Thoracic aorta (tissue), 2 donors: ENCODE measurements around the gene CEP120. TPM values are rescaled to one million over a fixed set of nuclear protein-coding genes. Genes with fewer than 3 reads are reported as not detected.
"Not testable (repeated sequence)": the region's sequence is repeated elsewhere in the genome, so short reads cannot be mapped to it uniquely, and the experiment has no call there.

Experiments
- ATAC-seq: fragments of 150-250 bp; one replicate; pipeline ENCODE4 v1.8.0; 2017; ENCODE audit warnings: low read depth; ENCODE audit not compliant: insufficient number of reproducible peaks, low FRiP score
- DNase-seq: peaks from one replicate; pipeline ENCODE4 v3.0.0-alpha.2; 2020; ENCODE audit warnings: low spot score
- H3K27ac ChIP-seq, 2 donors: fragments of 200-600 bp; sonication (generic); 1 replicate in 1 of 2; 2 replicates in 1 of 2; pipeline ENCODE4 v1.5.1; 2016; ENCODE audit warnings: mild to moderate bottlenecking in 2 of 2, moderate library complexity in 2 of 2
- H3K27me3 ChIP-seq: fragments of 200-600 bp; sonication (generic); replicated peaks from 2 replicates; pipeline ENCODE4 v1.6.0; 2016; ENCODE audit warnings: mild to moderate bottlenecking; ENCODE audit not compliant: insufficient read depth
- H3K36me3 ChIP-seq: fragments of 200-600 bp; sonication (generic); one replicate; pipeline ENCODE4 v1.5.1; 2016
- H3K4me1 ChIP-seq, 2 donors: fragments of 200-600 bp; sonication (generic); 1 replicate in 1 of 2; 2 replicates in 1 of 2; pipeline versions ENCODE4 v1.5.1 to v1.6.0; 2016; ENCODE audit warnings: low read depth in 2 of 2, mild to moderate bottlenecking in 1 of 2; ENCODE audit not compliant: control insufficient read depth in 1 of 2
- H3K4me3 ChIP-seq: fragments of 200-600 bp; sonication (generic); 2 replicates; pipeline ENCODE4 v1.5.1; 2016; ENCODE audit warnings: mild to moderate bottlenecking
- H3K9me3 ChIP-seq: fragments of 200-600 bp; sonication (generic); 2 replicates; pipeline ENCODE4 v1.5.1; 2016
- total RNA-seq, 2 donors: library from RNA; depleted of rRNA; stranded (reverse); fragments of >200 nt; gene quantifications; one replicate each; pipeline versions ENCODE4 v1.1.0 to v1.2.3, GENCODE V29; 2016
- TF ChIP-seq, protein P1 (sequence below): fragments of 200-600 bp; sonication (generic); IDR thresholded peaks from one replicate; pipeline ENCODE4 v1.5.1; 2019; ENCODE audit warnings: antibody characterized with exemption

Gene CEP120
- total RNA-seq, 2 donors from 2014 or later, result 18.5 to 24.4 TPM

DNA sequence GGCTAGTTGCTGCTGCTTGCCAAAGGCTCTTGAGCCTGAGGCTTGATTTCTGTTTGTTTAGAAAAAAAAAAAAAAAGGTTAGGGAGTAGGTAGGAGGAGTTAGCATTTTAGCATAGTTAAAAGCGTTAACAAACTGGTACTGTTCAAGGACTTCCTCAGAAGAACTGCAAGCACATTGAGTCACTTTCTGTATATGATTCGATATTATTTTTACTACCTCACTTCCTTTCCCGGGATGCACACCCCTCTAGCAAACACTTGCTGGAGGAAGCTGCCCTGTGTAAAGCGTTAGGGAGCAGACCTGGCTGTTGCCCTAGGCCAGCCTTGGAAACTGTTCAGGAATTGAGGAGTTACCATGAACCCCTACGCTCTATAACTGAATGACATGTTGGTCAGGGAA lies 15.7 kb upstream of the CEP120 start:
- TF ChIP-seq, protein P1, sequence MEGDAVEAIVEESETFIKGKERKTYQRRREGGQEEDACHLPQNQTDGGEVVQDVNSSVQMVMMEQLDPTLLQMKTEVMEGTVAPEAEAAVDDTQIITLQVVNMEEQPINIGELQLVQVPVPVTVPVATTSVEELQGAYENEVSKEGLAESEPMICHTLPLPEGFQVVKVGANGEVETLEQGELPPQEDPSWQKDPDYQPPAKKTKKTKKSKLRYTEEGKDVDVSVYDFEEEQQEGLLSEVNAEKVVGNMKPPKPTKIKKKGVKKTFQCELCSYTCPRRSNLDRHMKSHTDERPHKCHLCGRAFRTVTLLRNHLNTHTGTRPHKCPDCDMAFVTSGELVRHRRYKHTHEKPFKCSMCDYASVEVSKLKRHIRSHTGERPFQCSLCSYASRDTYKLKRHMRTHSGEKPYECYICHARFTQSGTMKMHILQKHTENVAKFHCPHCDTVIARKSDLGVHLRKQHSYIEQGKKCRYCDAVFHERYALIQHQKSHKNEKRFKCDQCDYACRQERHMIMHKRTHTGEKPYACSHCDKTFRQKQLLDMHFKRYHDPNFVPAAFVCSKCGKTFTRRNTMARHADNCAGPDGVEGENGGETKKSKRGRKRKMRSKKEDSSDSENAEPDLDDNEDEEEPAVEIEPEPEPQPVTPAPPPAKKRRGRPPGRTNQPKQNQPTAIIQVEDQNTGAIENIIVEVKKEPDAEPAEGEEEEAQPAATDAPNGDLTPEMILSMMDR, result no peak
- DNase-seq (no peak), ATAC-seq (no peak)
- H3K36me3 ChIP-seq, result no peaks in the 10 kb centered on the region
- no peak overlapping the region for H3K27ac ChIP-seq
- no peak overlapping the region for H3K4me3 ChIP-seq
- no peaks in the 10 kb centered on the region for H3K27me3 ChIP-seq
- no peaks in the 10 kb centered on the region for H3K9me3 ChIP-seq
- no peaks in the 10 kb centered on the region for H3K4me1 ChIP-seq

DNA sequence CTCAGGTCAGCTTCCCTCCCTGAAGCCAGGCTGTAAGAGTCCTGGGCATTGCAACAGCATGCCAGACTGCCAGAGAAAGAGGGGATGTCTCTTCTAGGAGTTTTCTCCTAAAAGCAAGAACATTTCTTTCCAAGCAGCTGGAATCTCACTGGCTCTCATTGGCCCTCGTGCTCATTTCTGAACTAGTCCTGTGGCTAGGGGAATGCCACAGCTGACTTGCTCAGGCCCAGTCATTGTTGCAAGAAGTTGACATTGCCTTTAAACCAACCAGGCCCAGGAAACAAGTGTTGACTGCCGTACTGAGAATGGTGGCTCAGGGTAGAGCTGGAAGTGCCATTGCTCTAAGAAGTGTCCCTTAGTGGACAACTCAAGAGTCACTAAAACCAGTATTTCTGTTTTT lies 15.0 kb upstream of the CEP120 start:
- DNase-seq (no peak), ATAC-seq (no peak)
- Histone ChIP-seq H3K36me3 (no peaks in the 10 kb centered on the region), H3K27ac (no peak overlapping the region), H3K4me3 (no peak overlapping the region), H3K27me3 (no peaks in the 10 kb centered on the region), H3K4me1 (no peaks in the 10 kb centered on the region), H3K9me3 (no peaks in the 10 kb centered on the region)
- TF ChIP-seq, protein P1, result no peak

DNA sequence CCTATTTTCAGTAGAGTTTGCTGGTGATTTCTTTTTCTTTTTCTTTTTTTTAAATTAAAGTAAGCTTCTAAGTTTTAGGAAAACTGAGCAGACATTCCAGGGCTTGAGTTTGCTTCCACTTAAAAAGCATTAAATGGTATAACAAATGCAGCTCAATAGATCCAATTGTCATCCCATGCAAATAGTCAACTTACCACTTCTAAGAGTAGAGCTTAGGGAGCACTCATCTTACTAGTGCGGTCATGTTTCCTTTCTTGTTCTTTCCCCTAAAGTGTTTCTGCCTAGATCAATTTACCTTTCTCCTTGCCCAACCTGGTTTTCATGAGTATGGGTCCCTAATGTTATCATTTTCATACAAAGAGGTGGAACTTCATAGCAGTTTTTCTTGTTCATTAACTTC lies 13.0 kb upstream of the CEP120 start:
- H3K36me3 ChIP-seq, result no peaks in the 10 kb centered on the region
- TF ChIP-seq, protein P1, result no peak
- no peak for DNase-seq
- H3K4me3 ChIP-seq, result no peak overlapping the region
- no peaks in the 10 kb centered on the region for H3K9me3 ChIP-seq
- no peak for ATAC-seq
- no peak overlapping the region for H3K27ac ChIP-seq
- no peaks in the 10 kb centered on the region for H3K4me1 ChIP-seq
- no peaks in the 10 kb centered on the region for H3K27me3 ChIP-seq

DNA sequence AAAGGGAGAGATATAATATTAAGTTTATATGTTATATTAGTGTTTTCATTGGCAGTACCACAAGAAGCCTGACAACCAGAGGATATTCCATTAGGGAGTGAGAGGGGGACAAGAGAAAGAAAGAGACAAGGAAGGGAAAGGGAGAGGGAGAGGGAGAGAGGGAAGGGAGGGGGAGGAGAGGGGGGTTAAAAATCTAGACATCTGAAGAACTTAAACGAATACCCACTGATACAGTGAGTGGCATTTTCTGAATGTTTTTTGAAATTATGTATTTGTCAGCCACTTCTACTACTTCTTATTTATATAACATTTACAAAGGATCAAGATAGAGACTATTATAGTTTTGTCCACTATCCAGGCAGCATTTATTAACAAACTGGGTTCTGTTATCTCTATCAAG lies 11.6 kb upstream of the CEP120 start:
- no peaks in the 10 kb centered on the region for H3K27me3 ChIP-seq
- no peaks in the 10 kb centered on the region for H3K9me3 ChIP-seq
- H3K27ac ChIP-seq, result no peak overlapping the region
- H3K36me3 ChIP-seq, result no peaks in the 10 kb centered on the region
- no peak for DNase-seq
- TF ChIP-seq, protein P1, result no peak
- H3K4me3 ChIP-seq, result no peak overlapping the region
- no peak for ATAC-seq
- H3K4me1 ChIP-seq, result no peaks in the 10 kb centered on the region

DNA sequence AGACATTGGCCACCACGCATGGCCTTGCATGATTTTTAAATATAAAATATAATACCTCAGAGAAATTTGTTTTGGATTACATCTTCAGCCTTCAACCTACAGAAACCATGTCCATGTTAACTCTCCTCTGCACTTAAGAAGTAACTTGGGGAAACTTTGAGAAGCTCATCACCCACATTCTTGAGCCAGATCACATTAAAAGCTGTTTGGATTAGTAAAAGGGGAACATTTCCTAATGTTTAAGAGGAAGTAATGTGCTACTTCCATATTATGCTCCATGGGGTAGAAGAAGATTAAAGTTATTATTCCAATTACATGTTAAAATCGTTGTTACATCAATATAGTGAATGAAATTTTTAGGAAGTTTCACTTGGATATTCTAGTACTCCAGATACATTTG lies 10.4 kb upstream of the CEP120 start:
- Histone ChIP-seq H3K9me3 (no peaks in the 10 kb centered on the region), H3K4me1 (no peaks in the 10 kb centered on the region), H3K27me3 (no peaks in the 10 kb centered on the region), H3K27ac (no peak overlapping the region), H3K4me3 (no peak overlapping the region), H3K36me3 (no peaks in the 10 kb centered on the region)
- no peak for ATAC-seq
- TF ChIP-seq, protein P1, result no peak
- DNase-seq, result no peak

DNA sequence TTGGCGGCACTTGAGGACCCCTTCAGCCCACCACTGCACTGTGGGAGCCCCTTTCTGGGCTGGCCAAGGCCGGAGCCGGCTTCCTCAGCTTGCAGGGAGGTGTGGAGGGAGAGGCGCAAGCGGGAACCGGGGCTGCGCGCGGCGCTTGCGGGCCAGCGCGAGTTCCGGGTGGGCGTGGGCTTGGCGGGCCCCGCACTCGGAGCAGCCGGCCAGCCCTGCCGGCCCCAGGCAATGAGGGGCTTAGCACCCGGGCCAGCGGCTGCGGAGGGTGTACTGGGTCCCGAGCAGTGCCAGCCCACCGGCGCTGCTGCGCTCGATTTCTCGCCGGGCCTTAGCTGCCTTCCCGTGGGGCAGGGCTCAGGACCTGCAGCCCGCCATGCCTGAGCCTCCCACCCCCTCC lies 7.2 kb upstream of the CEP120 start:
- not testable (repeated sequence) for H3K4me3 ChIP-seq, H3K27ac ChIP-seq, H3K36me3 ChIP-seq, ATAC-seq, H3K27me3 ChIP-seq, H3K9me3 ChIP-seq, H3K4me1 ChIP-seq, DNase-seq
